Activated gamma-delta T cell (primary cell): ENCODE data around the gene PIP4K2B.

ENCODE experiments used
- DNase-seq: peaks from one replicate; lab custom pipeline; 2025; lab: John Stamatoyannopoulos, UW

The PIP4K2B gene

GRCh38 chr17:38779965-38780752 lies 19.2 kb downstream of the PIP4K2B start:
- no peak for DNase-seq

GRCh38 chr17:38777641-38778250 lies 21.6 kb downstream of the PIP4K2B start:
- DNase-seq, result no peak

- DNase-seq, result no peak
Observed at GRCh38 chr17:38773258-38773657, 26.1 kb downstream of the PIP4K2B start.

GRCh38 chr17:38768417-38768816 lies 30.9 kb downstream of the PIP4K2B start:
- DNase-seq, result no peak

GRCh38 chr17:38766341-38766740 lies 33.0 kb downstream of the PIP4K2B start:
- DNase-seq, result no peak

- no peak for DNase-seq
Observed at GRCh38 chr17:38762231-38762630, 37.1 kb downstream of the PIP4K2B start.

- DNase-seq, result no peak
Observed at GRCh38 chr17:38761612-38762011, 37.7 kb downstream of the PIP4K2B start.

- no peak for DNase-seq
Observed at GRCh38 chr17:38753071-38753506, 46.3 kb downstream of the PIP4K2B start.

- DNase-seq, result peak; percentile 77
Observed at GRCh38 chr17:38752308-38753070, 46.9 kb downstream of the PIP4K2B start, which contains the start of gene PSMB3. TSS of gene PSMB3 (plus strand) at chr17:38752741. CDS start at chr17:38752827, 86 bp downstream.

GRCh38 chr17:38751808-38752307 lies 47.5 kb downstream of the PIP4K2B start:
- peak; percentile 42 for DNase-seq

GRCh38 chr17:38751144-38751807 lies 48.1 kb downstream of the PIP4K2B start:
- DNase-seq, result no peak

- DNase-seq, result no peak
Observed at GRCh38 chr17:38750312-38751121, 48.8 kb downstream of the PIP4K2B start.

- DNase-seq, result no peak
Observed at GRCh38 chr17:38750044-38750311, 49.4 kb downstream of the PIP4K2B start.

GRCh38 chr17:38749223-38750043 lies 49.9 kb downstream of the PIP4K2B start:
- no peak for DNase-seq

GRCh38 chr17:38748892-38749222 lies 50.5 kb downstream of the PIP4K2B start:
- no peak for DNase-seq

- DNase-seq, result no peak
Observed at GRCh38 chr17:38748149-38748891, 51.0 kb downstream of the PIP4K2B start, which contains the start of gene PCGF2. TSS of gene PCGF2 (minus strand) at chr17:38748336. CDS start at chr17:38740402, 7,934 bp downstream.

GRCh38 chr17:38747463-38748148 lies 51.8 kb downstream of the PIP4K2B start:
- no peak for DNase-seq

GRCh38 chr17:38746849-38747462 lies 52.4 kb downstream of the PIP4K2B start:
- DNase-seq, result no peak
